Endothelial cell of umbilical vein (primary cell): Measurements from ENCODE around the gene TRAPPC2. TPM values are rescaled to one million over a fixed set of nuclear protein-coding genes. Genes with fewer than 3 reads are reported as not detected.

Source experiments
- BruUV-seq: library from RNA; stranded (reverse); fragments of 400-500 nt; replicated peaks from 2 replicates; lab custom pipeline; 2021; lab: Mats Ljungman, UMichigan
- CTCF ChIA-PET: fragments of 300-600, 350-600 bp; sonication (Branson Sonifier 250); formaldehyde crosslinking; loops from one replicate; lab custom pipeline; 2021; ENCODE audit warnings: antibody characterized with exemption, inconsistent platforms; lab: Charles Lee
- POLR2A ChIA-PET: fragments of 300-600, 350-600 bp; sonication (Branson Sonifier 250); formaldehyde crosslinking; loops from one replicate; lab custom pipeline; 2021; ENCODE audit warnings: antibody characterized with exemption, inconsistent platforms; lab: Charles Lee
- DNase-seq: peaks from one replicate; pipeline ENCODE4 v3.0.0-alpha.2; 2011; ENCODE audit warnings: low read depth, low spot score
- FAIRE-seq: peaks from 2 replicates; lab custom pipeline; 2011; peaks lifted over from hg19 to GRCh38; lab: Jason Lieb, UNC
- H2AFZ ChIP-seq: 2 replicates; pipeline ENCODE4 v1.6.0; 2012; ENCODE audit warnings: low read depth, low read length, control low read depth, inconsistent platforms
- H3K27ac ChIP-seq: 2 replicates; pipeline ENCODE4 v1.5.1; 2011; ENCODE audit warnings: low read depth, mild to moderate bottlenecking, control low read depth, low read length, moderate library complexity; ENCODE audit not compliant: insufficient read depth
- H3K27me3 ChIP-seq, 2 experiments: 2 replicates each; pipeline versions ENCODE4 v1.6.0 to v1.6.1; 2011; ENCODE audit warnings: low read length in 2 of 2, mixed read lengths in 1 of 2; ENCODE audit not compliant: control insufficient read depth in 2 of 2, insufficient read depth in 2 of 2
- H3K36me3 ChIP-seq, 2 experiments: 2 replicates in 1 of 2; 3 replicates in 1 of 2; pipeline ENCODE4 v1.5.1; 2011; ENCODE audit warnings: low read length in 2 of 2, mild to moderate bottlenecking in 1 of 2, moderate library complexity in 1 of 2; ENCODE audit not compliant: control insufficient read depth in 2 of 2, insufficient read depth in 2 of 2; ENCODE audit errors: extremely low read depth in 1 of 2
- H3K4me1 ChIP-seq: 3 replicates; pipeline ENCODE4 v1.5.1; 2011; ENCODE audit warnings: mild to moderate bottlenecking, low read length; ENCODE audit not compliant: control insufficient read depth, insufficient read depth; ENCODE audit errors: extremely low read depth
- H3K4me2 ChIP-seq: 2 replicates; pipeline ENCODE4 v1.6.1; 2011; ENCODE audit warnings: low read length, control low read depth, mixed read lengths; ENCODE audit not compliant: insufficient read depth
- H3K4me3 ChIP-seq, 3 experiments: fragments of 200-600 bp in 1 of 3; sonication (generic), shearing (Covaris generic) in 1 of 3; replicated peaks in 1 of 3; 2 replicates each; pipeline ENCODE4 v1.5.1; 2011 to 2016; ENCODE audit warnings: control low read depth in 3 of 3, low read length in 3 of 3, mild to moderate bottlenecking in 2 of 3, inconsistent platforms in 1 of 3, low read depth in 1 of 3, moderate library complexity in 1 of 3; ENCODE audit not compliant: insufficient read depth in 1 of 3
- H3K79me2 ChIP-seq: 2 replicates; pipeline ENCODE4 v1.6.0; 2012; ENCODE audit warnings: low read length, inconsistent platforms; ENCODE audit not compliant: control insufficient read depth, insufficient read depth
- H3K9ac ChIP-seq: replicated peaks from 2 replicates; pipeline ENCODE3; 2011; ENCODE audit warnings: low read length, control low read depth; ENCODE audit not compliant: insufficient read depth; ENCODE audit errors: extremely low read depth
- H3K9me1 ChIP-seq: replicated peaks from 3 replicates; pipeline ENCODE4 v1.6.0; 2011; ENCODE audit warnings: mild to moderate bottlenecking, low read length; ENCODE audit not compliant: control insufficient read depth, insufficient read depth; ENCODE audit errors: extremely low read depth
- H3K9me3 ChIP-seq: replicated peaks from 2 replicates; pipeline ENCODE4 v1.5.1; 2012; ENCODE audit warnings: low read length, inconsistent platforms; ENCODE audit not compliant: control insufficient read depth, insufficient read depth
- H4K20me1 ChIP-seq: replicated peaks from 2 replicates; pipeline ENCODE3; 2011; ENCODE audit warnings: mild to moderate bottlenecking, low read length; ENCODE audit not compliant: control insufficient read depth, insufficient read depth; ENCODE audit errors: extremely low read depth
- EZH2 ChIP-seq: IDR thresholded peaks from 2 replicates; pipeline ENCODE4 v1.6.1; 2012; ENCODE audit warnings: borderline replicate concordance, low read depth, mild to moderate bottlenecking, moderate library complexity, low read length, inconsistent platforms; ENCODE audit not compliant: severe bottlenecking
- FOS ChIP-seq: IDR thresholded peaks from 2 replicates; pipeline ENCODE4 v1.6.1; 2011; ENCODE audit warnings: mild to moderate bottlenecking, low read length, moderate library complexity, borderline replicate concordance; ENCODE audit not compliant: insufficient read depth
- GATA2 ChIP-seq: IDR thresholded peaks from 2 replicates; pipeline ENCODE4 v1.7.0; 2011; ENCODE audit warnings: low read depth, mild to moderate bottlenecking, moderate library complexity, mixed read lengths, low read length; ENCODE audit not compliant: insufficient read length, insufficient read depth
- JUN ChIP-seq: IDR thresholded peaks from 2 replicates; pipeline ENCODE4 v1.6.1; 2011; ENCODE audit warnings: borderline replicate concordance, low read depth; ENCODE audit not compliant: insufficient read length, insufficient read depth
- MYC ChIP-seq: IDR thresholded peaks from one replicate; pipeline ENCODE4 v1.6.1; 2011; ENCODE audit warnings: mild to moderate bottlenecking, low read depth, low read length
- POLR2A ChIP-seq: IDR thresholded peaks from 2 replicates; pipeline ENCODE4 v1.6.1; 2012; ENCODE audit warnings: low read depth, mild to moderate bottlenecking, control low read depth, low read length
- POLR2AphosphoS5 ChIP-seq: IDR thresholded peaks from 2 replicates; pipeline ENCODE4 v1.6.1; 2012; ENCODE audit warnings: low read depth, mild to moderate bottlenecking, control low read depth, low read length, moderate library complexity; ENCODE audit not compliant: insufficient read depth
- dilution Hi-C: fragments of 300-500 bp; cut with MboI; formaldehyde crosslinking; loops from one replicate; pipeline ENCODE4 v1.15.0; 2019; ENCODE audit warnings: low sequenced_read_pairs; ENCODE audit not compliant: extremely low pct_ligation_motif_present
- intact Hi-C: fragments of 100-400 bp; cut with micrococcal nuclease; formaldehyde crosslinking; loops from one replicate; pipeline ENCODE4 v1.10.0; 2022
- polyA plus RNA-seq, 4 experiments: library from polyadenylated mRNA; depleted of rRNA in 3 of 4; stranded (reverse) in 3 of 4; unstranded in 1 of 4; fragments of >200 nt; gene quantifications; 2 replicates each; pipeline versions ENCODE4 v1.2.1 to v1.2.3, GENCODE V29; 2011 to 2012; ENCODE audit warnings: missing spikeins in 1 of 4
- total RNA-seq: library from RNA; stranded (reverse); gene quantifications from 2 replicates; pipeline ENCODE4 v1.2.3, GENCODE V29; 2021
- TF ChIP-seq, protein P1 (sequence below), 2 donors: IDR thresholded peaks; 1 replicate in 1 of 2; 2 replicates in 1 of 2; pipeline ENCODE4 v1.5.1; 2011; ENCODE audit warnings: low read length in 2 of 2, mild to moderate bottlenecking in 2 of 2, moderate library complexity in 2 of 2, control low read depth in 1 of 2, inconsistent platforms in 1 of 2, low read depth in 1 of 2; ENCODE audit not compliant: insufficient read depth in 1 of 2; ENCODE audit errors: extremely low read depth in 1 of 2
- TF ChIP-seq, protein P2 (sequence below): IDR thresholded peaks from 2 replicates; pipeline ENCODE4 v1.6.1; 2011; ENCODE audit not compliant: insufficient read depth, insufficient read length

TRAPPC2 gene
- total and polyA plus RNA-seq, 2 donors (not counting 3 experiments of a cell fraction or from before 2014, with no cell fraction given): 6.6 to 13.0 TPM

DNA sequence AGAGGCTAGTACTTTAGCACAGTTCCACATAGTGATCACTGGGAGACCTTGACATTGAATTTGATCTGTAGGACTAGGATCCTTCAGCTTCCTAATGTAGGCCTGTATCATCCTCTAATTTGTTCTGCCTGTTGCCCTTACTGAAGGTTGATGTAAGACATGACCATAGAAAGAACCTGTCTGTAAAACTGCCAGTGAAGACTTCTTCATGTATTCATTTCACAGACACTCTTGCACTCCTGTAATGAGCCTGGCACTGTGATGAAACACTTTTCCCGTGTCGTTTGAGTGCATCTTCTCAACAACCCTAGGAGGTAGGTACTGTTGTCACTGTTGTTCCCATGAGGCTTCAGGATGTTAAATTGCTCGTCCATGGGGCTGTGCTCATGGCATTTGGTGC, 30.8 kb downstream of the TRAPPC2 start:
- peaks cover 34% of the 10 kb centered on the region for H3K79me2 ChIP-seq
- H3K27ac ChIP-seq: no peak overlapping the region
- DNase-seq (no peak), FAIRE-seq (no peak)
- no peaks in the 10 kb centered on the region for H4K20me1 ChIP-seq
- H3K4me3 ChIP-seq: no peak overlapping the region
- no TSS peak for BruUV-seq
- no peaks in the 10 kb centered on the region for H3K36me3 ChIP-seq
- no peak overlapping the region for H3K9ac ChIP-seq
- no peaks in the 10 kb centered on the region for H3K9me3 ChIP-seq
- TF ChIP-seq POLR2A: no peak
- TF ChIP-seq JUN: no peak
- no peak for TF ChIP-seq FOS
- H2AFZ ChIP-seq: no peak overlapping the region
- CTCF ChIA-PET: no interaction called here
- POLR2A ChIA-PET: no interaction called here
- H3K9me1 ChIP-seq: no peaks in the 10 kb centered on the region
- no peaks in the 10 kb centered on the region for H3K27me3 ChIP-seq
- dilution Hi-C loops (no loop called here), intact Hi-C loops (no loop called here)
- no peak overlapping the region for H3K4me2 ChIP-seq
- peaks cover 10% of the 10 kb centered on the region for H3K4me1 ChIP-seq

DNA sequence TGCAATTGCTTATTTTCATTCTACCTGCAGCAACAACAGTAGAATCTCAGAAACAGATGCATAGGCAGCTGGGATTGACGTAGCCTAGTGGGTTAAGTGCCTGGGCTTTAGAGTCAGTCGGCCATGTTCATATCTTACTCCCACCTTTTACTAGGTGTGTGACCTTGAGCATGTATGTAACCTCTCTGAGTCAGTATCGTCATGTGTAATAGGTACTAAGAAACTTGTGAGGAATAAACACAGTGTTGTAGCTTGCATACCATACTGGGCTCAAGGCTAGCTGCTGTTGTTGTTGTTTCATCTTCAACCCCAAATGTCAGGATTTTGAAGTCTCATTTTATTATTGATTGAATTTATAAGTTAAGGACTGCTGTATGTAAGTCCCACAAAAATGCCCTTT, 31.3 kb downstream of the TRAPPC2 start:
- H3K79me2 ChIP-seq: peaks cover 37% of the 10 kb centered on the region
- BruUV-seq: no TSS peak
- H3K9me1 ChIP-seq: no peaks in the 10 kb centered on the region
- H3K27ac ChIP-seq: no peak overlapping the region
- FAIRE-seq: no peak
- intact Hi-C loops: no loop called here
- no peak overlapping the region for H2AFZ ChIP-seq
- no peaks in the 10 kb centered on the region for H3K27me3 ChIP-seq
- H3K9ac ChIP-seq: no peak overlapping the region
- ChIA-PET CTCF (no interaction called here), POLR2A (no interaction called here)
- H4K20me1 ChIP-seq: no peaks in the 10 kb centered on the region
- H3K4me3 ChIP-seq: no peak overlapping the region
- dilution Hi-C loops: no loop called here
- no peaks in the 10 kb centered on the region for H3K9me3 ChIP-seq
- H3K36me3 ChIP-seq: no peaks in the 10 kb centered on the region
- TF ChIP-seq GATA2 (no peak), MYC (no peak), POLR2A (no peak), FOS (no peak), EZH2 (no peak), JUN (no peak), POLR2AphosphoS5 (no peak)
- TF ChIP-seq, protein P1, sequence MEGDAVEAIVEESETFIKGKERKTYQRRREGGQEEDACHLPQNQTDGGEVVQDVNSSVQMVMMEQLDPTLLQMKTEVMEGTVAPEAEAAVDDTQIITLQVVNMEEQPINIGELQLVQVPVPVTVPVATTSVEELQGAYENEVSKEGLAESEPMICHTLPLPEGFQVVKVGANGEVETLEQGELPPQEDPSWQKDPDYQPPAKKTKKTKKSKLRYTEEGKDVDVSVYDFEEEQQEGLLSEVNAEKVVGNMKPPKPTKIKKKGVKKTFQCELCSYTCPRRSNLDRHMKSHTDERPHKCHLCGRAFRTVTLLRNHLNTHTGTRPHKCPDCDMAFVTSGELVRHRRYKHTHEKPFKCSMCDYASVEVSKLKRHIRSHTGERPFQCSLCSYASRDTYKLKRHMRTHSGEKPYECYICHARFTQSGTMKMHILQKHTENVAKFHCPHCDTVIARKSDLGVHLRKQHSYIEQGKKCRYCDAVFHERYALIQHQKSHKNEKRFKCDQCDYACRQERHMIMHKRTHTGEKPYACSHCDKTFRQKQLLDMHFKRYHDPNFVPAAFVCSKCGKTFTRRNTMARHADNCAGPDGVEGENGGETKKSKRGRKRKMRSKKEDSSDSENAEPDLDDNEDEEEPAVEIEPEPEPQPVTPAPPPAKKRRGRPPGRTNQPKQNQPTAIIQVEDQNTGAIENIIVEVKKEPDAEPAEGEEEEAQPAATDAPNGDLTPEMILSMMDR (IDR thresholded peaks at IDR 0.05; ENCODE audit: extremely low read depth in 1 of 2, insufficient read depth in 1 of 2, low read depth in 1 of 2, low read length in 2 of 2): no peak
- TF ChIP-seq, protein P2, sequence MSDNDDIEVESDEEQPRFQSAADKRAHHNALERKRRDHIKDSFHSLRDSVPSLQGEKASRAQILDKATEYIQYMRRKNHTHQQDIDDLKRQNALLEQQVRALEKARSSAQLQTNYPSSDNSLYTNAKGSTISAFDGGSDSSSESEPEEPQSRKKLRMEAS: no peak
- no peak overlapping the region for H3K4me2 ChIP-seq
- no peak for DNase-seq
- peaks cover 14% of the 10 kb centered on the region for H3K4me1 ChIP-seq
